GM18508 (cell line): ENCODE measurements around the gene AUTS2.
A peak's percentile ranks its signal among the peaks of the same experiment; 100 is the strongest.

Experiments
- ATAC-seq: cut with Tn5 transposase; IDR thresholded peaks from one replicate; pipeline ENCODE4 v1.9.1; 2021; ENCODE audit warnings: moderate number of reproducible peaks; ENCODE audit not compliant: insufficient read depth, unreplicated experiment

AUTS2 gene

GRCh38 chr7:69654381-69654780, 56.1 kb downstream of the AUTS2 start:
- no peak for ATAC-seq

GRCh38 chr7:69654849-69655707, 56.8 kb downstream of the AUTS2 start:
- ATAC-seq: no peak

- no peak for ATAC-seq
Measured at GRCh38 chr7:69656077-69656476, 57.8 kb downstream of the AUTS2 start.

GRCh38 chr7:69656890-69657289, 58.6 kb downstream of the AUTS2 start:
- no peak for ATAC-seq

GRCh38 chr7:69657331-69657730, 59.1 kb downstream of the AUTS2 start:
- ATAC-seq: no peak

GRCh38 chr7:69657985-69658384, 59.7 kb downstream of the AUTS2 start:
- ATAC-seq: no peak

- ATAC-seq: no peak
Measured at GRCh38 chr7:69659983-69660382, 61.7 kb downstream of the AUTS2 start.

GRCh38 chr7:69661342-69661741, 63.1 kb downstream of the AUTS2 start:
- ATAC-seq: no peak

GRCh38 chr7:69663911-69664832, 65.9 kb downstream of the AUTS2 start:
- ATAC-seq: peak; percentile 67

- ATAC-seq: no peak
Measured at GRCh38 chr7:69665369-69665768, 67.1 kb downstream of the AUTS2 start.

GRCh38 chr7:69668339-69668870, 70.1 kb downstream of the AUTS2 start:
- no peak for ATAC-seq

- ATAC-seq: no peak
Measured at GRCh38 chr7:69670701-69671100, 72.4 kb downstream of the AUTS2 start.

- no peak for ATAC-seq
Measured at GRCh38 chr7:69673074-69673473, 74.8 kb downstream of the AUTS2 start.

GRCh38 chr7:69674701-69675182, 76.5 kb downstream of the AUTS2 start:
- peak; percentile 86 for ATAC-seq

GRCh38 chr7:69676247-69676646, 78.0 kb downstream of the AUTS2 start:
- no peak for ATAC-seq

- no peak for ATAC-seq
Measured at GRCh38 chr7:69677054-69677852, 79.0 kb downstream of the AUTS2 start.

- no peak for ATAC-seq
Measured at GRCh38 chr7:69677881-69678493, 79.7 kb downstream of the AUTS2 start.

- ATAC-seq: no peak
Measured at GRCh38 chr7:69678494-69679187, 80.4 kb downstream of the AUTS2 start.

- ATAC-seq: no peak
Measured at GRCh38 chr7:69681181-69681580, 82.9 kb downstream of the AUTS2 start.
